Measurements from ENCODE around the gene VILL. TPM values are rescaled to one million over a fixed set of nuclear protein-coding genes. Genes with fewer than 3 reads are reported as not detected.
A peak's percentile ranks its signal among the peaks of the same experiment; 100 is the strongest.

VILL gene
- total RNA-seq, 3 donors from 2014 or later: 11.0 to 17.4 (median 15.4) TPM

- H3K36me3 ChIP-seq: no peaks in the 10 kb centered on the region
- H3K4me1 ChIP-seq: peaks cover 8 to 28% of the 10 kb centered on the region in 2 donors
- TF ChIP-seq CTCF (IDR thresholded peaks at IDR 0.05): no peak
- intact Hi-C loops (cut with DNase I; ENCODE audit: low total_unique reads): no loop called here
- peak overlapping the region; percentile 87 for H3K27ac ChIP-seq
- H3K4me3 ChIP-seq: no peak overlapping the region
- no peak for DNase-seq (ENCODE audit: low spot score in 2 of 2)
- H3K9me3 ChIP-seq: no peaks in the 10 kb centered on the region
- H3K27me3 ChIP-seq: no peaks in the 10 kb centered on the region
These were observed 15.9 kb downstream of the VILL start for GRCh38 chr3:38006445-38006995.

GRCh38 chr3:38007754-38008090, 17.1 kb downstream of the VILL start:
- Histone ChIP-seq H3K36me3 (no peaks in the 10 kb centered on the region), H3K9me3 (no peaks in the 10 kb centered on the region), H3K27ac (no peak overlapping the region), H3K27me3 (no peaks in the 10 kb centered on the region), H3K4me1 (peaks cover 8 to 28% of the 10 kb centered on the region in 2 donors), H3K4me3 (no peak overlapping the region)
- intact Hi-C loops (cut with DNase I; ENCODE audit: low total_unique reads): no loop called here
- DNase-seq (ENCODE audit: low spot score in 2 of 2): no peak
- TF ChIP-seq POLR2A (IDR thresholded peaks at IDR 0.05): no peak
- no peak for TF ChIP-seq CTCF (IDR thresholded peaks at IDR 0.05)
- no peak for TF ChIP-seq POLR2AphosphoS5 (IDR thresholded peaks at IDR 0.05)

- no peaks in the 10 kb centered on the region for H3K9me3 ChIP-seq
- DNase-seq (ENCODE audit: low spot score in 2 of 2): no peak
- peaks cover 8 to 24% of the 10 kb centered on the region in 2 donors for H3K4me1 ChIP-seq
- H3K4me3 ChIP-seq: no peak overlapping the region
- TF ChIP-seq POLR2A (IDR thresholded peaks at IDR 0.05) (no peak), CTCF (IDR thresholded peaks at IDR 0.05) (no peak), POLR2AphosphoS5 (IDR thresholded peaks at IDR 0.05) (no peak)
- no peaks in the 10 kb centered on the region for H3K27me3 ChIP-seq
- H3K36me3 ChIP-seq: no peaks in the 10 kb centered on the region
- intact Hi-C loops (cut with DNase I; ENCODE audit: low total_unique reads): no loop called here
- H3K27ac ChIP-seq: no peak overlapping the region
These were observed 17.7 kb downstream of the VILL start for GRCh38 chr3:38008191-38008701.

GRCh38 chr3:38008971-38009580, 18.5 kb downstream of the VILL start:
- Histone ChIP-seq H3K4me1 (peaks cover 3 to 18% of the 10 kb centered on the region in 2 donors), H3K9me3 (no peaks in the 10 kb centered on the region), H3K27me3 (no peaks in the 10 kb centered on the region), H3K4me3 (no peak overlapping the region), H3K27ac (no peak overlapping the region), H3K36me3 (no peaks in the 10 kb centered on the region)
- TF ChIP-seq CTCF (IDR thresholded peaks at IDR 0.05) (no peak), POLR2AphosphoS5 (IDR thresholded peaks at IDR 0.05) (no peak), POLR2A (IDR thresholded peaks at IDR 0.05) (no peak)
- intact Hi-C loops (cut with DNase I; ENCODE audit: low total_unique reads): no loop called here
- DNase-seq (ENCODE audit: low spot score in 2 of 2): no peak

GRCh38 chr3:38009807-38010591, 19.4 kb downstream of the VILL start:
- H3K27me3 ChIP-seq: no peaks in the 10 kb centered on the region
- intact Hi-C loops (cut with DNase I; ENCODE audit: low total_unique reads): no loop called here
- H3K36me3 ChIP-seq: peaks cover 3% of the 10 kb centered on the region
- no peak for TF ChIP-seq POLR2A (IDR thresholded peaks at IDR 0.05)
- H3K4me1 ChIP-seq: peaks cover 3 to 9% of the 10 kb centered on the region in 2 donors
- no peaks in the 10 kb centered on the region for H3K9me3 ChIP-seq
- peak overlapping the region in 1 of 2 donors; percentile 2 for H3K27ac ChIP-seq
- no peak for DNase-seq (ENCODE audit: low spot score in 2 of 2)
- H3K4me3 ChIP-seq: no peak overlapping the region
